ENCODE data around the gene CBLB.

The CBLB gene

DNA sequence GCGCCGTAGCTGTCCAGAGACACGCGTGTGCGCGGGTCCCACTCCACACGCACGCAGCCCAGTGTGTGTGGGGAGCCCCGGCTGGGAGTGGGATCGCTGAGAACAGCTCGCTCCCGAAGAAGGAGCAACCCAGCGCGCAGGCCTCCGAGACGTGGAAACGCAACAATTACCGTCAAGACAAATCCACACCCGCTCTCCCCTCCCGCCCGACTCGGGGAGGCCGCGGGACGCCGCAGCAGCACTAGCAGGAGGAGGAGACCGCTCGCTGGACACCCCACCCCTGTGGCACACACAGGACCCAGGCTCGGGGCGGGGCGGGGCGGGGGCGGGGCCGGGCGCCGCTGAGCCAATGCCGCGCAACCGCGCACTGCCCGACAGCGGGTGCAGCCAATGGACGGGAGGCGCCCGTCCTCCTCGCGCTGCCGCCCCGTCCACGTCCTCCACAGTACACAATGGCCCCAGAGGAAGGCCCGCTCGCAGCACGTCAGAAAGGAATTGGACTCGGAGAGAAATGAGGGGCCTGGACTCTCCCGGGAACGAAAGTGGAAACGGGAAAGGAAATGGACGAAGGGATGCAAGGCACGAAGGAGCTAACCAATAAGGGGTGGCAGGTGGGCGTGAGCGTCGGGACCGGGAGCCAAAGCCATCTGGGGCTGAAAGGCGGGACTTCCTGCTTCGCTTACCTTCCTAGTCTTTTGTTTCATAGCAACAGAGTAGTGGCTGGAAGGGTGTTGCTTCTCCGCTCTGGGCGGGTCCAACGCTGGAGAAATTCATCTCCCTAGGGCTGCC lies at the start of gene CBLB:
Gene CBLB, minus strand, starts transcription at position 271 of the 789 bp plus-strand sequence. CDS start 1,435 bp downstream, outside the sequence.
- DNase-seq: peak; percentile 87

DNA sequence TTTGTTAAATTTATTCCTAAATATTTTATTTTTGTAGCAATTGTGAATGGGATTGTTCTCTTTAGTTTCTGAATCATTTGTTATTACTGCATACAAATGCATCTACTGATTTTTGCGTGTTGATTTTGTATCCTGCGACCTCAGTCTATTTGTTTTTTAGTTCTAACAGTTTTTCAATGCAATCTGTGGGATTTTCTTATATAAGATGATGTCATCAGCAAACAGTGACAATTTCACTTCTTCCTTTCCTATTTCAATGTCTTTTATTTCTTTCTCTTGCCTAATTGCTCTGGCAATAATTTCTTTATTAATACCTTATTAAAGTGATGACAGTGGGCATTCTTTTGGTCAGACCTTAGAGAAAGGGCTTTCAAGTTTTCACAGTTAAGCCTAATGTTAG lies 48.0 kb upstream of the CBLB start:
- no peak for DNase-seq

GRCh38 chr3:105915524-105915923 lies 46.7 kb upstream of the CBLB start:
- DNase-seq: no peak

- no peak for DNase-seq
These were observed 44.8 kb upstream of the CBLB start for GRCh38 chr3:105913616-105914015.

DNA sequence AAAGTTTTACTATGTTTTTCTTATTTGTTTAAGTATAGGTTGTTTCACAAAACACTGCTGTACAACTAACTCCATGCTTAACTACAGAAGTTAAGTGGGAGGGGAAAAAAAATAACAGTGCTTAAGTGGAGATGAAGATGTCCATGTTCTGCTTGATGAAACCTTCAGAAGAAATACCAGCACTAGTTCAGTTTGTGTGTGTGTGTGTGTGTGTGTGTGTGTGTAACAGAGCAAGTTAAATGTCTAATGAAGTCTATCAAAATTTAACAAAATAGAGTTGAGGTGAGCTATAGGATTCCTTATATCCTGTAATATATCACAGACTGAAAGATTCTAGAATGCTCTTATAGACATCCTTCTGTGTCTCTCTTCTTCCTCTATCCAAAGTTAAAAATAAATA lies 44.1 kb upstream of the CBLB start:
- DNase-seq: no peak

DNA sequence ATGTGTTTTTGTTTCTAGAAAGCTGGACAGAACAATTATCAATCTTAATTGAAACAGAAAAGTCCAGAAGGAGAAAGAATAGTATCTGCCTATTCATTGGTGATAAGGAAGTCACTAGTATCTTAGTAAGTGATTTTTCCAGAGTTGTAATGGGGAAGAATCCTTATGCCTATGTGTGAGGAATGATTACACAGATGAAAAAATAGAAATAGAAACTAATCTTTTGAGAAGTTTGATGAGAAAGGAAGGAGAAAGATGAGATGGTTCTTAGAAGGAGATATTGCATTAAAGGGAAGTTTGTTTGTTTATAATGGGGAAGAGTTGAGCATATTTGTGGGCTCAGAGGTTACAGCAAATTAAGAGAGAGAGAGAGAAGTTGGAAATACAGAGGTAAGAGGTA lies 42.7 kb upstream of the CBLB start:
- DNase-seq: no peak

DNA sequence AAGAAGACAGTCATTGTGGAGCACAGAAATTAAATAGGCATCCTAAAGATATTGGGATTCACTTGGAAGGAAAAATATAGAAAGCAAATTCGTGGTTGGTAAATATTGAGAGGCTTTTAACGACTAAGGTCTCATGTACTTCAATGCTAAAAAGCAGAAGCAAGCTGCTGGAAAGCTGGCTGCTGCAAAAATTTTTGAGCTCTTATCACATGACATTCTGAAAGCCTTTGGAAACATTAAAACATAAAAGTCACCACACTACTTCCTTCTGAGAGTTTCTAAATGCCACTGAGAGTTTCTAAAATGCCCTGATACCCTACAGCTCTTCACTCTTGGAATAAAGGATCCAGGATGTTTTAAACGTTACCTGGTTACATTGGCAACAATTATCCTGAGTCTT lies 39.0 kb upstream of the CBLB start:
- DNase-seq: peak; percentile 30

DNA sequence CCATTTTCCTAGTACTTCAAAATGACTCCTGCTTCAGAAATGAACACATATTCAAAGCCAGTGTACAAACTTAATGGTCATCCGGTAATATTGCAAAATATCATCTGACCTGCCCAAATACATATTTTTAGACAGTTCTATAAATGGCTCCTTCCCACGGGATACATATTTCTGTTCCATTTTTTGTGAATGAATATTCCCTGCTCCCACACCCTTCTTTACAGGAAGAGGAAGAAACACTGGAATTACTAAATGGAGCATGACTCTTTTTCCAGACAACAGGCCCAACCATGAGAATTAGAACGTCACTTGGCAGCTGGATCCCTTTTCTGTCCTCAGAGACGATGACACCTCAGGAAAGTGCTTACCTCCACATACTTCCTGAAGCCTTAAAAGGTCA lies 38.0 kb upstream of the CBLB start:
- DNase-seq: no peak

GRCh38 chr3:105906345-105906744 lies 37.5 kb upstream of the CBLB start:
- DNase-seq: no peak

DNA sequence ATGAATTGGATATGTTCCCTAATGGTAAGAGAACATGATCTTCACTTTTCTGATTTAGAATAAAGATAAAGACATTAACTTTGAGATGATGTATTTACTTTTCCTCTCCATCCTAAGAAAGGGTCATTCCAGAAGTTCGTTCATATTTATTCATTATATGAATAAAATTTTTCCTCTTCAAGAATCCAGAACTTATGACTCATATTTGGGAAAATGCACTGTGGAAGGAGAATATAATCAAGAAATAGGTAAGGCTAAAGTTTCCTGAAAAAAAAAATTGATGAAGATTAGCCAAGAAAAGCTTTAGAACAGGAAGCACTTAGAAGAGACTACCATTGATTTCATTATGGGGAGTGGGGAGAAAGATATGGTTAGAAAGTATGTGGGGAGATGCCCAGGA lies 36.5 kb upstream of the CBLB start:
- DNase-seq: no peak

DNA sequence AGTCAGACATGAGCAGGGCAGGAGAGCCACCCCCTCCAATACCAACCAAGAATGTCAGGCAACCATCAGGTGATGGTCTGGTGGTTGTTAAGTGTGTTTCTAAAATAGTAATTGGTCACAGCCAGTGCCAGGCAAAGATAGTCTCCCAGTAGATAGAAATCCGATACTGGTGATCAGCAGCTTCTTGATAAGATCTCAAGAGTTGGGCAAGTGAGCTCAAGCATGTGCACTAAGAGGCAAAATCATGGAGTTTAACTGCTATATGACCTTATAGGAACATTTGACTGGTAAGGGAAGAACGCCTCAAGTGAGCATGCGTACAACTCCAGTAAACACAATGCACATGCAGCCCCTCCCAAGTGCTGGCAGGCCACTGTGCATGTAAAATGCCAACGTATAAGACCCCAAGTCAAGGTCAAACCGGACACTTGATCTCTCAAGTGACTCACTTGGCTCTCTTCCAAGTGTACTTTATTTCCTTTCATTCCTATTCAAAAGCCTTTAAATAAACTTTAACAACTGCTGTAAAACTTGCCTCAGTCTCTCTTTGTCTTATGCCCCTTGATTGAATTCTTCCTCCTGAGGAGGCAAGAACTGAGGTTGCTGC lies 36.0 kb upstream of the CBLB start:
- no peak for DNase-seq

DNA sequence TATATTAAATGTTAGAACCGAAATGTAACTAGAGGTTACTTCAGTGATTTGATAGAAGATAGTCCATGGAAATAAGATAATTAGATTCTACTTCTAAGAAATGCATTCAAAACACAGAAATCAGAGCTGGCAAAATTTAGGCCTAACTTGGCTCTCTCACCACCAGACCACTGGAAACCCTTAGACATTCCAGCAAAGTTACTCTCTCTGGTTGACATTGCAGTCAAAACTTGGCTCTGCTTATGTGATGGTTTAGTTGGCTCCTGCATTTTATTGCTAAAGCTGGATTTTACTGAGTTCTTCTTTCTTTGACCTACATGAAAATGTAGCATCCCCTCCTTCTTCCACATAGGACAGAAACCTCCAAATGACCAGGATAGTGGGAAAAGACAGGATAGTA lies 35.4 kb upstream of the CBLB start:
- DNase-seq: no peak

DNA sequence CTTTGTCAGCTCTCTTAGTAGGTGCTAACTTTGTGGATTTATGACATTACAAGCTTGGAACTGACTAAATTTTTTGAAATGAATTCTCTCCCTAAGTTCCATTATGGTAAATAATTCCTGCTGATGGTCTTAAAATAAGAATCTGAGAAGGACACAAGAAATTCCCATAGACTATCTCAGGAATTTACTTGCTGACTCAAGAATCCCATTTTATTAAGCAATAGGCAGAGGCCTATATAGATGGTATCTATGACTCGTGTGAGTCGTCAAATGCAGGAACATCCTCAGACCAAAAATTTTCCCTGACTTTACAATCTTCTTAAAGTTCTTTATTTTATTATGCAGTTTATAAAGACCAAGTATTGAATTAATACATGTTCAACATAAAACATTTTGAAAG lies 30.7 kb upstream of the CBLB start:
- no peak for DNase-seq

DNA sequence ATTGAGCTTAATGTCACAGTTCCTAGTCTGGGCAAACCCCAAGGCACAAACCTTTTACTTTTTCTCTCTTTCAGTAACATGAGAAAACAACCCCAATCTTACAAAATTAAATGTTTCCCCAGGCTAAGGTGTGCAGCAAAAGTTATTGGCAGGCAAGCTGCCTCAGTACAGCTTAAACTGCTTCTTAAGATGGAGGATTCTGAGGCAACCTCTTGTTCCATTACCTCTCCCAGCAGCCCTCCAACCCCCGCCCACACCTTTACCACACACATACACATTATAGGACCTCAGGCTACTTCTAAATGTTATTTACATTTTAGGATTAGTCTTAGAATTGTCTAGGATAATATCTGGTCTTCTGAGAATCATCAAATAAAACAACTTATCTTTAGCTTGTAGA lies 22.3 kb upstream of the CBLB start:
- no peak for DNase-seq

- DNase-seq: no peak
These were observed 20.1 kb upstream of the CBLB start for GRCh38 chr3:105888621-105889579.

DNA sequence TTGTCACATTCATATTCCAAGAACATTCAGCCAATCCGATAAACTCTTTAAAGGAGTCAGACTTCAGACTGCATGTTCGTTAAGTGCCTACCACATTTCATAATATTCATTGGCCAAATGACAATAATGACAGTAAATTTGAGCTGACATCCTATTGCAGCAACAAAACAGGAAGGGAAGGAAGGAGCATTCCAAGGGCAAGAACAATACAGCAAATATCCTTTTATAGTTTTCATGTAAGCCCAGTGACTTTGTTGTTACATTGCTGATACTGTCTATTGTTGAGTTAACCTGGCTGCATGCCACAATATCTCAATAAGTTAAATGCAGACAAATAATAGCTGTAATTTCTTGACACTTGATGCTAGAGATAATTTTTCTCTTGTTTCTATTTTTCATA lies 16.4 kb upstream of the CBLB start:
- DNase-seq: no peak

DNA sequence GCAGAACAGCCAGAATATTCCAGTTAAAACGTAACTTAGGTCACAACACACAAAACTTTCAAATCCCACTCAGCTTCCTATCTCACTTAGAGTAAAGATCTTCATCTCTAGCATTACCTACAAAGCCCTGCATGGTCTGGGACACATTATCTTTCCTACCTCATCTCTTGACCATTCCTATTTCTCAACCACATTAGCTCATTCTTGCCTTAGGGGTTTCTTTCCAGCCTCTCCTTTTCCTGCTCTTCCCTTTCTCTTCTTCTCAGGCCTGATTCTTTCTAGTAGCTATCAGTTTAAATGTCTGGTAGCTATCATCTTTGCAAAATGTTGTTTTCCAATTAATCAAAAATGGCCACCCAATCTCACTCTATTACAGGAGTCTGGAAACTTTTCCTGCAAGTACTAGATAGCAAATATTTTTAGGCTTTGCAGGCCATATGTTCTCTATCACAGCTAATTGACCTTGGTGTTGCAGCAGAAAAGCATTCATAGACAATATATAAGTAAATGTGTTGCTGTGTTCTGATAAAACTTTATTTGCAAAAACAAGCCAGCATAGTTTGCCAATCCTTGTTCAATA lies 15.1 kb upstream of the CBLB start:
- DNase-seq: no peak

GRCh38 chr3:105880681-105881290 lies 12.0 kb upstream of the CBLB start:
- DNase-seq: no peak

- DNase-seq: no peak
These were observed 9.2 kb upstream of the CBLB start for GRCh38 chr3:105878061-105878460.

- no peak for DNase-seq
These were observed 8.6 kb upstream of the CBLB start for GRCh38 chr3:105877336-105877910.

- DNase-seq: no peak
These were observed 8.0 kb upstream of the CBLB start for GRCh38 chr3:105876780-105877327.

All from GDM1 (cell line).